Activated T-cell treated with anti-CD3 and anti-CD28 coated beads, Interleukin-2, amount 50 U/mL, for 1 hour (primary cell): ENCODE data around the gene MROH9.
"Not testable (repeated sequence)": the region's sequence is repeated elsewhere in the genome, so short reads cannot be mapped to it uniquely, and the experiment has no call there.

ENCODE experiments used
- DNase-seq: peaks from one replicate; pipeline ENCODE4 v3.0.0-alpha.2; 2020

The MROH9 gene, protein sequence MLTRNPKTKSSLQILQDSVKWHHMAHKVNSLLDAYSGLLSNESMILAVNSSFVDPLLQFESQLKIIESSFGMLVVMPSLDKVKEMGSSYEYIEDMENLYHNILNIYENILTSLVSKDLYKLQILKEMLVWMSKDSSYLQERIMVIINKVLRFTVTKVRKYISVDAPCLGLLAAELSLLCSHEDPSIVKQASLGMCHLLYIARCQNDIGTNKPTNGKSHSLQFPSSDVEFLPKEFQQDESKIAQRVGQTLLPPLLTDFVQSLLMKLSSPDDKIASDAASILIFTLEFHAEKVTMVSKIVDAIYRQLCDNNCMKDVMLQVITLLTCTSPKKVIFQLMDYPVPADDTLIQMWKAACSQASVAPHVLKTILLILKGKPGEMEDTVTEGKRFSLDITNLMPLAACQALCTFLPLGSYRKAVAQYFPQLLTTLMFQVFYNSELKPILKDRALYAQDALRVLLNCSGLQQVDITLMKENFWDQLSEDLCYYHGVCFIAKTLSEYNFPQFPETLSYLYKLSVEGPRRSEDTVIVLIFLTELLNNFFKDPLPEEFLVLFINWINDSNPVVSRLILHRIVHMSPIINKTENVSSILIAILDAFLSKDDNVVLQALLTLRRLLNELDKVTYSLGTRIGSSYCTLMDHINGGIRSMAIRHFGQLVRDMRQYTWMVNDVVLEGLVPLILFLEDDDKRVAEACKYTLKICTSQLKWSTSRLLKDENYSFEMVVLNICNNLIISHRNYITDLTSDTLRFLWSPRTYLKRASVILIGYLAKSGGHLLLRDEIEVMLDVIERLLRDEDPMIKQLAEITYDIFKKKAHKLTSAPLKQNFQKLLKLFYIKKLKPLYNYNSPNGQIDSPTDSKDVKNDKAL

DNA sequence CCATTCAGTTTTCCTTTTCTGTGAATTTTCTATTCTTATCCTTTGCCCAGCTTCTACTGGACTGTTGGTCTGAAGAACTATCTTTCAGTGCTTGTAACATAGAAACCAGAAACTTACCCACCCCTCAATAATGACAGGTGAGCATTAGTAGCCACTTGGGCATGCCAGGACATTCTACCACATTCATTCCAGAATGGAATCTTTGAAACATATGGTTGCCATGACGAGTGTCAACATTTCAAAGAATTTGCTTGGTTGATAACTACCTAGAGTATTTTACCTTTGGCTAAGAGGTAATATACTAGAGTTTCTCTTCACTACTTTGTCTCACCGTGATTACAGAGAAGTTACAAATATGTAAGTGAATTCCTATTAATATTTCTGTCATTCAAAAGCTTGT, at the start of gene MROH9:
Gene MROH9 (plus strand): TSS at position 304 of the 400 bp plus-strand sequence. CDS start 10,023 bp downstream, outside the sequence.
- DNase-seq: no peak

DNA sequence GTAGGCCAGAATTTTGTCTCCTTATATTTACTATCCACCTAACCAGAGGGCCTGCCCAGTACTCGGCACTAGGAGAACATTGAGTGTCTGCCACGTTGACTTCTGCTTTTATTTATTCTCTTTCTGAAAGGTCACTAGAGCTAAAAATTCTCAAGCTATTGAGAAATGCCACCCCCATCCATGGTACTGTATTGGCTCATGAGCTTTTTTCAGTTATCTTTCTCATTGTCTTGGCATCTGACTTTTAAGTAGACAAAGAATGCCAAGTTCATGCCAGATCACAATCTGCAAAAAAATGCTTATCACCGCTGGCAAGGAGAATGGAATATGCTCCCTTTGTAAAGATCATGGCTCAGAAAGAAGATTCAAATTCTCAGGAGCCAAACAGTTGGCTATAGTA, 49.8 kb upstream of the MROH9 start:
- DNase-seq: no peak

DNA sequence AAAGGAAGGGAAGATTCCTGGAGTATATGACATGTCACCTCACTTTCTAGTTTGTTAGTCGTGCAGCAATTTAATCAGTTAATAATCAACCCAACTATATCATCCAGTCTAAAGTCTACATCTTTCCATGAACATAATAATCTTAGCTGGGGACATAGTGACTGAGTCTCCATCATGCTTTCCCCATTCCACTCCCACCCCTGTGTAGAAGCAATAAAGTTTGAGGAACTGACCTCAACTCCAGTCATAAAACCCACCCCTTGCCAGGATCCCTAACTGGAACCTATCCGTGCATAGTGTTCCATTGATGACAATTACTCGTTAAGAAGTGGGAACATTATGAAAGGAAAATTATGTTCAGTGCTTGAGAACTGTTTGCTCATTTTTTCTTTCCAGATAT, 48.9 kb upstream of the MROH9 start:
- no peak for DNase-seq

DNA sequence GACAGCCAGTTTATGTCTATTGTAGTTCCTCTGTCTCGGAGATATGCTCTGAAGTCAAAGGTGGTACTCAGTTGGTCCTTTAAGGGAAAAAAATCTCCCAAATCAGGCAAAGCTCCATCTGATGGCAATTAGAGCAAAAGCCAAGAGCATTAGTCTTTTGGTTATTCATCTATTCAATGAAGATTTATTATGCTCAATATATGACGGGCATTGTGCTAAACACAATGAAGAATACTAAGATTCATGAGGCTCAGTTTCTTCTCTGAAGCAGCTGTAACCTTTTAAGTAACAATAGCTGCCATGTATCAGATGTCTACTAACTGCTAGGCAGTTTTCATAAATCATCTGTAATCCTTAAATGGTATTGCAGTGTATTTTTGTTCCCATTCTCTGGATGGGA, 47.6 kb upstream of the MROH9 start:
- DNase-seq: no peak

DNA sequence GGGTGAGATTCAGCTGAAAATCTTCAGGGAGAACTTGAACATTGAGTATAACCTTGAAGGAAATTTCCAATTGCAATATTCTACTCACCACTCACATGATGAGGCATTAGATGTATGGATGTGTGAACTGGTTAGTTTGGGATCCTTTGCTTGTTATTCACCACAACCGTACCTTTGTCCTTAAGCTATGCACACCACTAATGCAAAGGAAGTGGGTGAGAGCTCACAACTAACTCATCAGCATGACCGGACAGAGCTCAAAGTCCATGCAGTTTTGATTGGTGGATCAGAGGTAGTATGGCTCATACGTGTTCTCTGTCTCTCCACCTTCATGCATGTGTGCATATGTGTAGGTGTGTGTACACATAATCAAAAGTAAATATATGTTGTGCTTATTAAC, 43.5 kb upstream of the MROH9 start:
- no peak for DNase-seq

DNA sequence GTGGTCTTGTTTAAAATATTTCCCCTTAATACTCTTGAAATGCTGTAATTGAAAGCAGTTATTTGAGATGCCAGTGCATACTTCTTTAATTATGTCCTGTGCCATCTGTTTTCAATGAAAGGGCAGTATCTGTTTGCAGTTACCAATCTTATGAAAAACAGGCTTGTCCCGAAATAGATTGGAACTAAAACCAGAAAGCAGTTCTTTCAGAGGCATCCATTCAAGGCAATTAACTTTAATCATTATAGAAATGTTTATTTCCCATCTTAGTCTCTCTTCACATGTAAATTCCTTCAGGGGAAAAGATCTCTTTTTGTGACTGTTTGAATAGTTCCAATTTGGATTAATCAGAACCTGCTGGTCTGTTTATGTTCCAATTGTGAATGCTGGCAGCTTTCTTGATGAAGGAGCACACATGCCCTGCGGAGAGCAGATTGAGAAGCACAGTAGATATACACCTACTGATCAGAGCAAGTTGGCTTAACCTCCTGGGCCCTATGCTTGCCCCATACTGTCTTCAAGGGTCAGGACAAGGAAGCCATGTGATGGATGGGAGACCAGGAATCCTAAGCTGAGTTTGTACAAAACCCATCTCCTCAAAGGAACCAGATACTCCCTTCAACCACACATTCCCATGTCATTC, 41.6 kb upstream of the MROH9 start:
- no peak for DNase-seq

DNA sequence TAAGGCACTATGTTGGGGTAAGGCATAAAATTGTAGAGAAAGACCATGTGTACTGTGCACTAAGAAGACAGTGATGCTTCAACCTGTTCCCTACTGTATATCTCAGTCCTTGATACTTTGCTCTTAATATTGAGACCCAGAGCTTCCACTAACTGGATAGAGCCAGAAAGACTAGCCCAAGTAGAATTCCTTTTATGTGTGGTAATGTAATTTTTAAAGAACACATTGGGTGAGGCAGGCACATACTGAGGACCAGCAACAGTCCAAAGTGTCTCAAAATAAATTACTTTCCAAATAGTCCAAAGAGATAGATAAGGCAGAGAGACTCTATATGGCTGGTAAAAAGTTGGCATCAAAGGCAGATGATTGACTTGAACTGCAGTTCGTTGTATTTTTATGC, 31.4 kb upstream of the MROH9 start:
- no peak for DNase-seq

DNA sequence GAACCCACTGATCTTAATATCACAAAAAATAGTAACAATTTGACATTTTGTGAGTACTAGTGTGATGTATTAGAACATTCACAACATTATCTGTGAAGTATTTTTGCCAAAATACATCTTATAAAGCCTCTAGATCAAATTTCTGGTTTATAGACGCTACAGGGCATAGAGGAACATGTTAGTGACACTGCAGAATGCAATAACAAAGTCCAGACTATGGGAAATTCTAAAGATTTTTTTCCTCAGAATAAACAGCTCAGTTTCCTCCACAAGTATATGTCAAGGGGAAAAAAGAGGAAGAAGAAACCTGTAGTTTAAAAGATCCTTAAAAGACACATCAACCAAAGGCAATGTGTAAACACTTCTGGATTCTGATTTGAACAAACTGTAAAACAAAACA, 26.4 kb upstream of the MROH9 start:
- DNase-seq: no peak

DNA sequence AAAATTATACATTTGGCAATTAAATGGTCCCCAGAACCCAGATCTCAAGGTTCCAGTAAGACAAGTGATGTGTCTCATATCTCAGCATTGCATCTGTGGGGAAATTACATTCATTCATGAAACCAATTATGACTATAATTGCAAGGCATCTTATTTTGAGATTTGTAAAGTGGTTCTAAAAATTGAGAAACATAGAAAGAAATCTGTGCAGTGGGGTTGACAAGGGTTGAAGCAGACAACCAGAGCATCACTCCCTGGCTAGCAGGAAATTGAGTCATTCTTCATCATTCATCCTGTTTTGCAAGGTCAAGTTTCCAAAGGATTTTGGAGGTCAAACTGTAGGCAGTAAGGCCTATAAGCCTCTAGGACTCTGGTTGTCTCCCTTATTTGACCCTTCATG, 25.1 kb upstream of the MROH9 start:
- DNase-seq: no peak

DNA sequence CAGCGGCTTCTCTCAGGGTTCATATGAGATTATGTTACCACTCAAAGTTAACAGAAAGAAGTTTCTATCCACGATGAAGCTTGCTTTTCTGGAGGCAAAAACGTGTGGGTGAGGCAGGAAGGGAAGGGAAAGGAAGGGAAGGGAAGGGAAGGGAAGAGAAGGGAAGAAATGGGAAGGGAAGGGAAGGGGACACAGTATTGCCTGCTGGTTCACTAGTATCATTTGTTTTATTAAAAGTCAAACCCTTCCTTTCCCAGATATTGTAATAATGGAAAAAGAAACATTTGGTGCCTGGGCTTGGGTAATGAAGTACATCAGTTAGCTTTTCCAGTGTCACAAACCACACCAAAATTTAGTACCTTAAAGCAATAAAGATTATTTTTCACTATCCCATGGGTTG, 18.0 kb upstream of the MROH9 start:
- no peak for DNase-seq

DNA sequence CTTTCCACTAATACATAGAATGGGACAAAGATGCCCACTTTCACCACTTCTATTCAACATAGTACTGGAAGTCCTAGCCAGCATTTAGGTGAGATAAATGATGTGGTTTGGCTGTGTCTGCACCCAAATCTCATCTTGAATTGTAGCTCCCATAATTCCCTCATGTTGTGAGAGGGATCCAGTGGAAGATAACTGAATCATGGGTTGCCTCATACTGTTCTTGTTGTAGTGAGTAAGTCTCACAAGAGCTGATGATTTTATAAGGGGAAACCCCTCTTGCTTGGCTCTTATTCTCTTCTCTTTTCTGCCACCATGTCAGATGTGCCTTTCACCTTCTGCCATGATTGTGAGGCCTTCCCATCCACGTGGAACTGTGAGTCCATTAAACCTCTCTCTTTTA, 10.7 kb upstream of the MROH9 start:
- not testable (repeated sequence) for DNase-seq

DNA sequence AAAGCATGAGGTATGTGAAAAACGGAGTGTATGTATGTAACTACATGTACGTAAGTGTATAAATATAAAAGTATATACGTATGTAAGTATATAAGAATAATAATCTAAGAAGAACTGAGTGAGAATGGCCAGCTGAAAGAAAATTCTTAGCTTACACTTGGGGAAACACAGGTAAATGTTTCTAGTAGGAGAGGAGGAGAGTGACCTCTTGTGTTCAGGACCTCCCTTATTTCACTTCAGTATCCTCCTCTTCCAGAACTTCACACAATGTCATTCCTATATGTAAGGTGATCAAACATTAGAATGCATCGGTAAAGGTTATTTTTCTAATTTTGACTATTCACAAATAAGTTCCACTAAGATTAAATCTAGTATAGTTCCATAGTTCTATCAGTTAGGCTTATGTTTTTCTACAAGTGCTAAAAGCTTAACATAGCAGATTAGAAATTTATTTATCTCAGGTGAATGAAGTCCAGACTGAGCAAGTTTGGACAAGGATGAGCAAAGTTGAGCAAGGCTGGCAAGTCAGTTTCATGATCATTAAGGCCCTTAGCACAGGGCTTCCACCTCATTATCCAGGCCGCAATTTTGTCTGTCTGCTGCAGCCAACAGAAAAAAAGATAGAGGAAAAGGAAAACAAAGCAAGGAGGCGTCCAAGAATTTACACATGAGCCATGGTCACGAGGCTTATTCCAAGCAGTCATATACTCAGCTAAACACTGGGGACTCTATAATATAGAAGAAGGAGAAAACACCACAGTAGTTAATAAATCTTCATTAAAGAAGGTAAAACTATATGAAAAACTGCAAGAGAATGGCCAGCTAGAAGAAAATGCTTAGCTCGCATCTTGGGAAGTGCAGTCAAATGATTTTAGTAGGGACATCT, 7.1 kb upstream of the MROH9 start:
- DNase-seq: no peak

DNA sequence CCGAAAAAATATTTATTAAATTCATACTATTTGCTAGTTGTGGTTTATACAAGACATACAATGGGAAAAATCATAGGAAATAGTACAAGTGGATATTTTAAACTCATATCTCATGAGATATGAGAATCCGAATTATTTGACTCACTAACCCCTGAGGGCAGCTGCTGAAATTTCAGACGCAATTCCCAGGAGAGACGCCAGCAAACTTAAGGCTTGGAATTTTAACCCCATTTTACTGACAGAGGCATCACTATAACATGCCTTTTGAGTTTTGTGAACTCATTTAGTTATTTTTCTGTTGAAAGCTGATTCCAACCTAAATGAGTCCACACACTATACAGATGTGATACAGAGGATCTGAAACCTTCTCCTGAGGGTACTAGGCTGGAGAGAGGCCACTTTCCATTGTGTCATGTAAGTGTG, 5.9 kb upstream of the MROH9 start:
- no peak for DNase-seq

DNA sequence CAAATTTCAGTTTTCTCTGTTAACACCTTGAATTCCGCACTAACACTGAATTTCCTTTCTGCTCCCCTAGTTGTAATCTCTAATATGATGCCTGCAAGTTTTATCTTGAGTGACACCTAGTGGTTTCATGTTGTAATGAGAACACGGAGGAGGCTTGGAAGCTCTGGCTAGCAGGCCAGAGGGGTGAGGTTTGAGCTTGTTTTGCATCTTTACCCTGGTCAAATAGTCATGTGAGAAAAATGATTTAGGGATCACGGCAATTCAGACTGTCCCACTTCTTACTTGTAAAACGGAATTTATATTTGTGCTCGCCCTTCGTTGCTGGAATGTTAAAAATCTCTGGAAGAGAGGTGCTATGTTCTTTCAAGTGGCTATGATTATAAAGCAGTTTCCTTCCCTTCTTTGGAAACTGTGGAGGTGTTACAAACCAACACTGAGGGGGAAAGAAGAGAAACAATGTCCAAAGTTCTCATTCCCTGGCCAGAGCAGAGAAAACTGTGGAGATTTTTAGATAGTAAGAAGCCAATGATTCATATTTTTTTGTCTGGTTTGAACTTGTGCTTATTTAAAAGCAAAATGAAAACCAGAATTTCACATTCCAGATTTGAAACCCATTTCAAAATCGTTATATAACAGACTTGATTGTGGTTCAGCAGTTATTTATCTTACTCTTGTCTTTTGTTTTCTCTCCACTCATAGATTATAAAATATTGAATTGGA, 5.3 kb upstream of the MROH9 start:
- DNase-seq: no peak

DNA sequence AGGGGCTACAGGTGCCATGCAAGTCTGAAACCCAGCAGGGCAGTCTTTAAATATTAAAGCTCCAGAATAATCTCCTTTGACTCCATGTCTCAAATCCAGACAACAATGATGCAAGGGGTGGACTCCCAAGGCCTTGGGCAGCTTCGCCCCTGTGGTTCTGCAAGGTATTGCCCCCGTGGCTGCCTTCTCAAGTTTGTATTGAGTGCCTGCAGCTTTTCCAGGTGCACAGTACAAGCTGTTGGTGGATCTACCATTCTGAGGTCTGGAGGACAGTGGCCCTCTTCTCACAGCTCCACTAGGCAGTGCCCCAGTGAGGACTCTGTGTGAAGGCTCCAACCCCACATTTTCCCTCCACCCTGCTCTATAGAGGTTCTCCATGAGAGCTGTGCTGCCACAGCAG, 3.7 kb upstream of the MROH9 start:
- DNase-seq: no peak

DNA sequence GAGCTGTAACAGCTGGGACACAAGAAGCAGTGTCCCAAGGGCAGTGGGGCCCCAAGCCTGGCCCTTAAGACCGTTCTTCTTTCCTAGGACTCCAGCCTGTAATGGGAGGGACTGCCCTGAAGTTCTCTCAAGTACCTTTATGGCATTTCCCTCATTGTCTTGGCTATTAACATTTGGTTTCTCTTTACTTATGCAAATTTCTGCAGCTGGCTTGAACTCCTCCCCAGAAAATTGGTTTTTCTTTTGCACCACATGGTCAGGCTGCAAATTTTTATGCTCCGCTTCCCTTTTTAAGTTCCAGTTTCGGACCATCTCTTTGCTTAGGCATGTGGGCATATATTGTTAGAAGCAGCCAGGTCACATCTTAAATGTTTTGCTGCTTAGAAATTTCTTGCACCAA, 3.1 kb upstream of the MROH9 start:
- no peak for DNase-seq

DNA sequence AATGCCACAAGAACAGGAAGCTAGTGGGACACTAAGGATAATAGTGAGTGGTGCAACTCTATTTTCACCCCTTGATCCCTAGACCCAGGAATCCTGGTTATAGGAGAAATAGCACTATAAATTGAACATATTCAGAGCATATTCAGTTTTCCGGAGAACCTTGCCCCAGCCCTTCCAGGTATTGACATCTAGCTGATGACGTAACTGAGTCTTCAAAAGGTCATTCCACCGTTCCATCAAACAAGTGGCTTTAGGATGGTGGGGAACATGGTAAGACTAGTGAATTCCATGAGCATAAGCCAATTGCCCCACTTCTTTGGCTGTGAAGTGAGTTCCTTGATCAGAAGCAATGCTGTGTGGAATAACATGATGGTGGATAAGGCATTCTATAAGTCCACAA, 2.9 kb downstream of the MROH9 start:
- DNase-seq: no peak

DNA sequence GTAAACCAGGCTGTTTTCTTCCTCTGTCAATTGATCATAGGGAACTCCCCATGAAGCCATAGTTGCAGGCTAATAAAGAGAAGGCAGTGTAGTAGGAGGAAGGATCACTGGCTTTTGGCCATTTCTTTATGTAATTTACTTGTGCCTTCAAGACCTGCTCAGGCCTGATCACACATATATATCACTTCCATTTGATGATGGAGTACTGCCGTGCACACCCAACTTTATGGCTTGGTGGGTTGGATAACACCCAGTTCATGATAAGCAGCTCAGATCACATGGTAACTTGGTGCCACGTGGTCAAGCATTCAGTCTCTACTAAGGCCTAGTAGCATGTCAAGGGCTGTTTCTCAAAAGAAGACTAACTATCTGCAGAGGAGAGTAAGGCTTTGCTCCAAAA, 4.1 kb downstream of the MROH9 start:
- DNase-seq: no peak

DNA sequence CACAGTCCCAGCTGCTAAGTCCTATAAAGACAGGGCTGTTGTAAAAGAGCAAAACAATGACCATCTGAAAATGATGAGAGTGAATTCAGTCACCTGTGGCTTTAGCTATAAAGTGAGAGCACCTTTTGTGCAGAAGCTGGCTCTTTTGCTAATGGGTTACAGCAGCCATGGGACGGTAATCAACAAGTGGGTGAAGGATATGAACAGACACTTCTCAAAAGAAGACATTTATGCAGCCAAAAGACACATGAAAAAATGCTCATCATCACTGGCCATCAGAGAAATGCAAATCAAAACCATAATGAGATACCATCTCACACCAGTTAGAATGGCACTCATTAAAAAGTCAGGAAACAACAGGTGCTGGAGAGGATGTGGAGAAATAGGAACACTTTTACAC, 16.4 kb downstream of the MROH9 start:
- not testable (repeated sequence) for DNase-seq

DNA sequence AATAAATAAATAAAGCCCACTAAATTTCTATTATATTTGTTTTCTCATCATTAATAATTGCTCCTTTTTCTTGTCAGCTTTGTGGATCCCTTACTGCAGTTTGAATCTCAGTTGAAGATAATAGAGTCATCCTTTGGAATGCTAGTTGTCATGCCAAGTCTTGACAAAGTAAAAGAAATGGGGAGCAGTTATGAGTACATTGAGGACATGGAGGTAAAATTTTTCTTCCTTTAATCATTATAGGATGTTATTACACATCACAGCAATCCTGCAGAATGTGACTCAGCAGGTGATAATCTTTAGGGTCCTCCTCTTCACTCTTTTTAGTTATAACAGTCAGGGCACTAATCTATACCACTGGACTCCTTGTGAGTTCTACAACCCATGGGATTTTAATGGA, 24.1 kb downstream of the MROH9 start:
- DNase-seq: no peak

DNA sequence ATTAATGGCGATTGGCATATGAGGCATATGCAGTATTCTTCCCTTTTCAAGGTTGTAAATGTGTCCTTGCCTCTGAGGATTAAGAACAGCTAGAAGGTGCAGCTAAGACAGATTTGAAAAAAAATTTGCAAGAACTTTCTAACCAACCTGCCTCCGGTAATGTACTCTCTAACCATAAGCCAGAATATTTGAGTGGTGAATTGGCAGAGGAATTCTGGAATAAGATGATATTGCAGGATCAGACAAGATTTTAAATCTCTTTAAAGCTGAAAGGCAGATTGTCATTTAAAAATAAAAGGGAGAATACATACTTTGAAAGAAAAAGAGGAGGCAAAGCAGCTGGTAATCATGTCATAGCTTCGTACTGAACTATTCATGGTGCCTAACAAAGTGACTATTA, 29.2 kb downstream of the MROH9 start:
- DNase-seq: no peak
